ENCODE measurements around the gene CRMP1.

The CRMP1 gene

GRCh38 chr4:5801696-5802095 lies 91.2 kb downstream of the CRMP1 start:
- DNase-seq (ENCODE audit: extremely low read depth in 1 of 2, low read depth in 1 of 2), result no peak

GRCh38 chr4:5800496-5800895 lies 92.4 kb downstream of the CRMP1 start:
- DNase-seq (ENCODE audit: extremely low read depth in 1 of 2, low read depth in 1 of 2), result no peak

- DNase-seq (ENCODE audit: extremely low read depth in 1 of 2, low read depth in 1 of 2), result no peak
These were observed 93.5 kb downstream of the CRMP1 start for GRCh38 chr4:5799406-5799805.

- no peak for DNase-seq (ENCODE audit: extremely low read depth in 1 of 2, low read depth in 1 of 2)
These were observed 93.9 kb downstream of the CRMP1 start for GRCh38 chr4:5798946-5799345.

- DNase-seq (ENCODE audit: extremely low read depth in 1 of 2, low read depth in 1 of 2), result no peak
These were observed 94.4 kb downstream of the CRMP1 start for GRCh38 chr4:5798462-5798861.

- DNase-seq (ENCODE audit: extremely low read depth in 1 of 2, low read depth in 1 of 2), result no peak
These were observed 95.0 kb downstream of the CRMP1 start for GRCh38 chr4:5797866-5798265.

- DNase-seq (ENCODE audit: extremely low read depth in 1 of 2, low read depth in 1 of 2), result no peak
These were observed 95.9 kb downstream of the CRMP1 start for GRCh38 chr4:5796976-5797375.

GRCh38 chr4:5795580-5795979 lies 97.3 kb downstream of the CRMP1 start:
- no peak for DNase-seq (ENCODE audit: extremely low read depth in 1 of 2, low read depth in 1 of 2)

- no peak for DNase-seq (ENCODE audit: extremely low read depth in 1 of 2, low read depth in 1 of 2)
These were observed 99.4 kb downstream of the CRMP1 start for GRCh38 chr4:5793514-5793913.

- no peak for DNase-seq (ENCODE audit: extremely low read depth in 1 of 2, low read depth in 1 of 2)
These were observed 101.2 kb downstream of the CRMP1 start for GRCh38 chr4:5791654-5792053.

- DNase-seq (ENCODE audit: extremely low read depth in 1 of 2, low read depth in 1 of 2), result no peak
These were observed 102.4 kb downstream of the CRMP1 start for GRCh38 chr4:5790546-5790857.

GRCh38 chr4:5789141-5789540 lies 103.7 kb downstream of the CRMP1 start:
- no peak for DNase-seq (ENCODE audit: extremely low read depth in 1 of 2, low read depth in 1 of 2)

- no peak for DNase-seq (ENCODE audit: extremely low read depth in 1 of 2, low read depth in 1 of 2)
These were observed 104.7 kb downstream of the CRMP1 start for GRCh38 chr4:5788144-5788543.

- no peak for DNase-seq (ENCODE audit: extremely low read depth in 1 of 2, low read depth in 1 of 2)
These were observed 105.6 kb downstream of the CRMP1 start for GRCh38 chr4:5787311-5787710.

- no peak for DNase-seq (ENCODE audit: extremely low read depth in 1 of 2, low read depth in 1 of 2)
These were observed 106.8 kb downstream of the CRMP1 start for GRCh38 chr4:5785806-5786680.

- no peak for DNase-seq (ENCODE audit: extremely low read depth in 1 of 2, low read depth in 1 of 2)
These were observed 107.8 kb downstream of the CRMP1 start for GRCh38 chr4:5784960-5785611.

GRCh38 chr4:5784021-5784420 lies 108.9 kb downstream of the CRMP1 start:
- DNase-seq (ENCODE audit: extremely low read depth in 1 of 2, low read depth in 1 of 2), result no peak

GRCh38 chr4:5783486-5783885 lies 109.4 kb downstream of the CRMP1 start:
- no peak for DNase-seq (ENCODE audit: extremely low read depth in 1 of 2, low read depth in 1 of 2)

- DNase-seq (ENCODE audit: extremely low read depth in 1 of 2, low read depth in 1 of 2), result no peak
These were observed 109.9 kb downstream of the CRMP1 start for GRCh38 chr4:5782829-5783476.

- DNase-seq (ENCODE audit: extremely low read depth in 1 of 2, low read depth in 1 of 2), result no peak
These were observed 111.2 kb downstream of the CRMP1 start for GRCh38 chr4:5781691-5782090.

- no peak for DNase-seq (ENCODE audit: extremely low read depth in 1 of 2, low read depth in 1 of 2)
These were observed 111.9 kb downstream of the CRMP1 start for GRCh38 chr4:5780831-5781480.

- DNase-seq (ENCODE audit: extremely low read depth in 1 of 2, low read depth in 1 of 2), result no peak
These were observed 116.4 kb downstream of the CRMP1 start for GRCh38 chr4:5776510-5776909.
